H1 (cell line): ENCODE measurements around the gene SYNPR. TPM values are rescaled to one million over a fixed set of nuclear protein-coding genes. Genes with fewer than 3 reads are reported as not detected.

ENCODE experiments used
- CTCF ChIA-PET: fragments of 300-600 bp; sonication (Branson Sonifier 250); formaldehyde crosslinking; loops from one replicate; lab custom pipeline; 2021; ENCODE audit not compliant: partially characterized antibody; lab: Charles Lee
- POLR2A ChIA-PET: fragments of 300-600 bp; sonication (Branson Sonifier 250); formaldehyde crosslinking; loops from one replicate; lab custom pipeline; 2021; ENCODE audit warnings: inconsistent platforms; ENCODE audit not compliant: partially characterized antibody; lab: Charles Lee
- DNase-seq, 2 experiments: peaks; one replicate each; pipeline versions ENCODE4 v3.0.0 to v3.0.0-alpha.2; 2010 to 2022; ENCODE audit warnings: low spot score in 2 of 2, low read depth in 1 of 2, mixed read lengths in 1 of 2
- FAIRE-seq: peaks from 2 replicates; lab custom pipeline; 2011; peaks lifted over from hg19 to GRCh38; lab: Jason Lieb, UNC
- H2AFZ ChIP-seq: 2 replicates; pipeline ENCODE4 v1.8.1; 2012; ENCODE audit warnings: low read length, inconsistent platforms
- H2AK5ac ChIP-seq: 2 replicates; pipeline ENCODE4 v1.6.1; 2013; ENCODE audit warnings: low read depth, low read length
- H2BK120ac ChIP-seq: replicated peaks from 2 replicates; pipeline ENCODE3; 2013; ENCODE audit warnings: low read depth, low read length, inconsistent platforms
- H2BK12ac ChIP-seq: 2 replicates; pipeline ENCODE4 v1.6.1; 2013; ENCODE audit warnings: low read depth, low read length
- H2BK15ac ChIP-seq: 2 replicates; pipeline ENCODE4 v1.6.1; 2013; ENCODE audit warnings: low read length
- H2BK20ac ChIP-seq: 2 replicates; pipeline ENCODE4 v1.6.1; 2013; ENCODE audit warnings: low read length
- H2BK5ac ChIP-seq: 2 replicates; pipeline ENCODE4 v1.6.1; 2013; ENCODE audit warnings: low read depth, low read length
- H3K14ac ChIP-seq: 2 replicates; pipeline ENCODE4 v1.6.1; 2013; ENCODE audit warnings: inconsistent platforms; ENCODE audit not compliant: insufficient read length
- H3K18ac ChIP-seq: 2 replicates; pipeline ENCODE4 v1.6.1; 2013; ENCODE audit warnings: low read length; ENCODE audit errors: extremely low read depth
- H3K23ac ChIP-seq: 2 replicates; pipeline ENCODE4 v1.6.1; 2013; ENCODE audit warnings: inconsistent platforms; ENCODE audit not compliant: insufficient read length
- H3K23me2 ChIP-seq: 2 replicates; pipeline ENCODE4 v1.6.1; 2013; ENCODE audit warnings: low read depth, low read length
- H3K27ac ChIP-seq: 2 replicates; pipeline ENCODE4 v1.6.1; 2011; ENCODE audit warnings: low read depth, low read length, inconsistent platforms
- H3K27me3 ChIP-seq, 4 experiments: replicated peaks in 1 of 4; 1 replicate in 1 of 4; 2 replicates in 3 of 4; pipeline versions ENCODE4 v1.6.1 to v1.8.1; 2011 to 2013; ENCODE audit warnings: low read length in 3 of 4, mild to moderate bottlenecking in 3 of 4, inconsistent platforms in 2 of 4, mixed read lengths in 2 of 4, moderate library complexity in 1 of 4; ENCODE audit not compliant: control insufficient read depth in 3 of 4, insufficient read depth in 3 of 4; ENCODE audit errors: extremely low read depth in 1 of 4
- H3K36me3 ChIP-seq, 4 experiments: 2 replicates each; pipeline versions ENCODE4 v1.6.1 to v1.8.1; 2011 to 2013; ENCODE audit warnings: mild to moderate bottlenecking in 4 of 4, low read length in 3 of 4, moderate library complexity in 2 of 4, control low read depth in 1 of 4, inconsistent platforms in 1 of 4; ENCODE audit not compliant: insufficient read depth in 4 of 4, control insufficient read depth in 2 of 4
- H3K4ac ChIP-seq: replicated peaks from 2 replicates; pipeline ENCODE3; 2013; ENCODE audit warnings: low read length, low read depth, mixed read lengths, inconsistent platforms; ENCODE audit not compliant: insufficient read length
- H3K4me1 ChIP-seq, 4 experiments: replicated peaks in 1 of 4; 1 replicate in 1 of 4; 2 replicates in 3 of 4; pipeline versions ENCODE4 v1.6.1 to v1.8.1; 2011 to 2013; ENCODE audit warnings: low read length in 3 of 4, inconsistent platforms in 2 of 4, mixed read lengths in 1 of 4; ENCODE audit not compliant: insufficient read depth in 4 of 4, control insufficient read depth in 3 of 4
- H3K4me2 ChIP-seq, 2 experiments: 2 replicates each; pipeline versions ENCODE4 v1.6.1 to v1.8.1; 2011 to 2013; ENCODE audit warnings: low read depth in 2 of 2, low read length in 2 of 2, control low read depth in 1 of 2, inconsistent platforms in 1 of 2, mild to moderate bottlenecking in 1 of 2; ENCODE audit not compliant: insufficient read depth in 1 of 2
- H3K4me3 ChIP-seq, 4 experiments: fragments of 200-600, 300-600 bp in 1 of 4; sonication (generic), shearing (Covaris generic), sonication (Bioruptor Twin) in 1 of 4; 2 replicates each; pipeline versions ENCODE4 v1.5.1 to v1.8.1; 2011 to 2016; ENCODE audit warnings: low read length in 4 of 4, low read depth in 3 of 4, control low read depth in 2 of 4, inconsistent platforms in 2 of 4, mild to moderate bottlenecking in 2 of 4, mixed read lengths in 1 of 4, moderate library complexity in 1 of 4; ENCODE audit not compliant: insufficient read depth in 2 of 4; ENCODE audit errors: extremely low read depth in 1 of 4
- H3K56ac ChIP-seq: replicated peaks from 2 replicates; pipeline ENCODE3; 2013; ENCODE audit warnings: low read depth, mild to moderate bottlenecking, mixed read lengths, low read length, inconsistent platforms; ENCODE audit not compliant: insufficient read length
- H3K79me1 ChIP-seq: 2 replicates; pipeline ENCODE4 v1.6.1; 2013; ENCODE audit warnings: low read depth, low read length, control low read depth
- H3K79me2 ChIP-seq, 2 experiments: 2 replicates each; pipeline versions ENCODE4 v1.6.1 to v1.8.1; 2012 to 2013; ENCODE audit warnings: low read length in 2 of 2, mild to moderate bottlenecking in 2 of 2, inconsistent platforms in 1 of 2; ENCODE audit not compliant: insufficient read depth in 2 of 2, control insufficient read depth in 1 of 2
- H3K9ac ChIP-seq, 4 experiments: replicated peaks in 1 of 4; 1 replicate in 1 of 4; 2 replicates in 3 of 4; pipeline versions ENCODE4 v1.6.1 to v1.8.1; 2011 to 2013; ENCODE audit warnings: low read depth in 3 of 4, low read length in 3 of 4, control low read depth in 2 of 4, mild to moderate bottlenecking in 2 of 4, moderate library complexity in 2 of 4, inconsistent platforms in 1 of 4; ENCODE audit errors: extremely low read depth in 1 of 4
- H3K9me3 ChIP-seq, 2 experiments: 2 replicates each; pipeline versions ENCODE4 v1.6.1 to v1.8.1; 2012 to 2013; ENCODE audit warnings: mild to moderate bottlenecking in 2 of 2, moderate library complexity in 2 of 2, control low read depth in 1 of 2, inconsistent platforms in 1 of 2, low read depth in 1 of 2, low read length in 1 of 2, mixed read lengths in 1 of 2; ENCODE audit not compliant: insufficient read depth in 2 of 2
- H4K20me1 ChIP-seq, 2 experiments: replicated peaks in 1 of 2; 2 replicates each; pipeline versions ENCODE3 to v1.8.1; 2011 to 2013; ENCODE audit warnings: inconsistent platforms in 2 of 2, low read length in 2 of 2, mild to moderate bottlenecking in 1 of 2; ENCODE audit not compliant: insufficient read depth in 2 of 2, control insufficient read depth in 1 of 2
- H4K5ac ChIP-seq: 2 replicates; pipeline ENCODE4 v1.6.1; 2013; ENCODE audit warnings: low read length, low read depth, mixed read lengths, inconsistent platforms; ENCODE audit not compliant: insufficient read length
- H4K8ac ChIP-seq: 2 replicates; pipeline ENCODE4 v1.8.0; 2013; ENCODE audit warnings: mild to moderate bottlenecking, moderate library complexity, low read length, inconsistent platforms; ENCODE audit not compliant: insufficient read depth; ENCODE audit errors: extremely low read depth
- H4K91ac ChIP-seq: replicated peaks from 2 replicates; pipeline ENCODE3; 2013; ENCODE audit warnings: low read length, mixed read lengths, inconsistent platforms; ENCODE audit not compliant: insufficient read length
- CTBP2 ChIP-seq: IDR thresholded peaks from 2 replicates; pipeline ENCODE4 v1.7.0; 2011; ENCODE audit warnings: borderline replicate concordance, mild to moderate bottlenecking, moderate library complexity, mixed read lengths, low read length; ENCODE audit not compliant: insufficient read depth, insufficient read length
- NRF1 ChIP-seq: IDR thresholded peaks from 2 replicates; pipeline ENCODE4 v1.6.1; 2011; ENCODE audit warnings: mild to moderate bottlenecking, low read depth, low read length, improper control_type of control experiment
- RAD21 ChIP-seq, 2 experiments: IDR thresholded peaks in 1 of 2; conservative IDR thresholded peaks in 1 of 2; 2 replicates each; pipeline ENCODE4 v1.6.1; 2011; ENCODE audit warnings: low read depth in 2 of 2, low read length in 2 of 2, improper control_type of control experiment in 1 of 2, inconsistent platforms in 1 of 2, mild to moderate bottlenecking in 1 of 2, moderate library complexity in 1 of 2
- RBBP5 ChIP-seq: IDR thresholded peaks from 2 replicates; pipeline ENCODE4 v1.7.1; 2012; ENCODE audit warnings: low read depth, mild to moderate bottlenecking, inconsistent platforms, low read length, moderate library complexity, borderline replicate concordance
- SIN3A ChIP-seq, 2 experiments: IDR thresholded peaks in 1 of 2; conservative IDR thresholded peaks in 1 of 2; 2 replicates each; pipeline ENCODE4 v1.6.1; 2011 to 2012; ENCODE audit warnings: low read length in 2 of 2, improper control_type of control experiment in 1 of 2, low read depth in 1 of 2, mild to moderate bottlenecking in 1 of 2
- SIX5 ChIP-seq: IDR thresholded peaks from 2 replicates; pipeline ENCODE4 v1.6.1; 2011; ENCODE audit warnings: mild to moderate bottlenecking, low read depth, low read length
- SP1 ChIP-seq: IDR thresholded peaks from 2 replicates; pipeline ENCODE4 v1.6.1; 2011; ENCODE audit warnings: low read depth, low read length
- TAF1 ChIP-seq: IDR thresholded peaks from 2 replicates; pipeline ENCODE4 v1.6.1; 2011; ENCODE audit warnings: mild to moderate bottlenecking, low read depth, low read length
- WGBS, 2 experiments: shearing (Covaris generic) in 1 of 2; methylation state at CpG; one replicate each; pipeline versions ENCODE4 v1.1.6 to v1.1.7; 2013 to 2015; ENCODE audit warnings: low lambda C conversion rate in 2 of 2, mixed read lengths in 2 of 2, inconsistent platforms in 1 of 2, low coverage in 1 of 2, missing lambda C conversion rate in 1 of 2; ENCODE audit not compliant: insufficient replicate concordance in 2 of 2, insufficient coverage in 1 of 2, insufficient read length in 1 of 2; ENCODE audit errors: extremely low coverage in 1 of 2, missing lambda C conversion rate in 1 of 2; 5-methylcytosine and 5-hydroxymethylcytosine counted together
- polyA plus RNA-seq, 7 experiments: library from polyadenylated mRNA; depleted of rRNA in 3 of 7; stranded (reverse) in 5 of 7; unstranded in 2 of 7; fragments of >200 nt in 5 of 7; fragments of 200-250 nt in 2 of 7; gene quantifications; 1 replicate in 5 of 7; 2 replicates in 1 of 7; 4 replicates in 1 of 7; pipeline versions ENCODE4 v1.2.1 to v1.2.3, GENCODE V29; 2011 to 2013; ENCODE audit warnings: missing spikeins in 2 of 7, mixed read lengths in 2 of 7
- total RNA-seq: library from RNA; stranded (reverse); fragmentation: NEBNext Ultra II Directional; extraction: Animal tissue kit (Norgen Biotek cat#: 25700); gene quantifications from 2 replicates; pipeline ENCODE4 v1.2.1, GENCODE V29; 2021
- TF ChIP-seq, protein P1 (sequence below), 3 experiments: IDR thresholded peaks; 1 replicate in 2 of 3; 2 replicates in 1 of 3; pipeline versions ENCODE4 v1.5.1 to v1.6.1; 2011; ENCODE audit warnings: low read length in 3 of 3, mild to moderate bottlenecking in 3 of 3, inconsistent platforms in 2 of 3, low read depth in 1 of 3, moderate library complexity in 1 of 3; ENCODE audit not compliant: insufficient read depth in 1 of 3; ENCODE audit errors: control extremely low read depth in 1 of 3

The SYNPR gene
- total and polyA plus RNA-seq, 2 of the 8 experiments (the other 6 are each of a cell fraction or from before 2014, with no cell fraction given): 0.39 to 0.99 TPM

DNA sequence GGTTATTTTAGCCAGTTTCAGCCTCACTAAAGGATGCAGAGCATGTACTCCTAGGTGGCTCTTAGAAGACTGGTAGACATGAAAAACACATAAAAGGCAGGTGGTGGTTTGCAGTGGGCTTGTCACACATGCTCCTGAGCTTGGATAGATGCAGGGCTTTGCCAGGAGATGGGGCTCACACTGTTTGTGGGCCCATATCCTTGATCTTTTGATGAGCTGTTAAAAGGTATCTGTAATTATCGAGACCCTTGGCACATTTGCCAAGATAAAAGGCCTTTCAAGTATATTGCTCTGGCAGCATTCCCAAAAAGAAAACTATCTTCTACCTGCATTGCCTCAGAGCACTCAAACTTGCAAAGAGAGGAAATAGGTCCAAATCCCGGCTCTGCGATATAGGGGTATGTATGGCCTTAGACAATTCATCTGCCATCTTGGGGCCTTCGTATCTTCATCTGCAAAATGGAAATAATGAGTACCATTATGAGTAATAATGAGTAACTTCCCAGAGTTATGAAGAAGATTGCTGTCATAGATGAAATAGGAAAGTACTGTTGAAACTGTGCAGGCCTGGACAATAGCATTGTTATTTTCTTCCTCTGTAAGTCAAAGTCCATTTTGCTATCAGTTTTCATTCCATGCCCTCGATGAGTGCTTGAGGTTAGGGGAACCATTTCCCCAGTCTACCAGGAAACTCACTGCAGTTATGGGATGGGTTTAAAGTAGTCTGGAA lies 172.7 kb downstream of the SYNPR start:
- no peaks in the 10 kb centered on the region for H4K20me1 ChIP-seq
- no peak overlapping the region for H3K18ac ChIP-seq
- H3K4me3 ChIP-seq: no peak overlapping the region
- DNase-seq (no peak), FAIRE-seq (no peak)
- no peak overlapping the region for H2BK5ac ChIP-seq
- ChIA-PET CTCF (interaction anchor here (0.7 to 2.0 kb wide), 14 partner anchors 8 to 367 kb away, joined by 3 to 6 read pairs (median 4); no protein-coding TSS in a partner anchor), POLR2A (no interaction called here)
- no peak overlapping the region for H3K14ac ChIP-seq
- H4K91ac ChIP-seq: no peak overlapping the region
- H3K79me1 ChIP-seq: no peaks in the 10 kb centered on the region
- no peak overlapping the region for H3K9ac ChIP-seq
- TF ChIP-seq TAF1 (no peak), SIN3A (conservative IDR thresholded peaks at IDR 0.05 in 1 of 2, IDR thresholded peaks at IDR 0.05 in 1 of 2; ENCODE audit: low read depth in 1 of 2, low read length in 2 of 2) (no peak), RBBP5 (no peak), SP1 (no peak), RAD21 (IDR thresholded peaks at IDR 0.05 in 1 of 2, conservative IDR thresholded peaks at IDR 0.05 in 1 of 2; ENCODE audit: low read depth in 2 of 2, low read length in 2 of 2) (peak; percentile 38 to 57; a peak in 3 of 4 replicates), NRF1 (no peak), SIX5 (no peak), CTBP2 (no peak)
- TF ChIP-seq, protein P1, sequence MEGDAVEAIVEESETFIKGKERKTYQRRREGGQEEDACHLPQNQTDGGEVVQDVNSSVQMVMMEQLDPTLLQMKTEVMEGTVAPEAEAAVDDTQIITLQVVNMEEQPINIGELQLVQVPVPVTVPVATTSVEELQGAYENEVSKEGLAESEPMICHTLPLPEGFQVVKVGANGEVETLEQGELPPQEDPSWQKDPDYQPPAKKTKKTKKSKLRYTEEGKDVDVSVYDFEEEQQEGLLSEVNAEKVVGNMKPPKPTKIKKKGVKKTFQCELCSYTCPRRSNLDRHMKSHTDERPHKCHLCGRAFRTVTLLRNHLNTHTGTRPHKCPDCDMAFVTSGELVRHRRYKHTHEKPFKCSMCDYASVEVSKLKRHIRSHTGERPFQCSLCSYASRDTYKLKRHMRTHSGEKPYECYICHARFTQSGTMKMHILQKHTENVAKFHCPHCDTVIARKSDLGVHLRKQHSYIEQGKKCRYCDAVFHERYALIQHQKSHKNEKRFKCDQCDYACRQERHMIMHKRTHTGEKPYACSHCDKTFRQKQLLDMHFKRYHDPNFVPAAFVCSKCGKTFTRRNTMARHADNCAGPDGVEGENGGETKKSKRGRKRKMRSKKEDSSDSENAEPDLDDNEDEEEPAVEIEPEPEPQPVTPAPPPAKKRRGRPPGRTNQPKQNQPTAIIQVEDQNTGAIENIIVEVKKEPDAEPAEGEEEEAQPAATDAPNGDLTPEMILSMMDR (IDR thresholded peaks at IDR 0.05; ENCODE audit: control extremely low read depth in 1 of 3, insufficient read depth in 1 of 3, low read depth in 1 of 3, low read length in 3 of 3): peak; percentile 29 to 34 (median 33)
- no peak overlapping the region for H3K23ac ChIP-seq
- no peak overlapping the region for H3K27ac ChIP-seq
- H4K8ac ChIP-seq: no peak overlapping the region
- peaks cover 0 to 3% (median under 1%) of the 10 kb centered on the region in 4 experiments; a peak in 2 of 7 replicates for H3K4me1 ChIP-seq
- H2BK20ac ChIP-seq: no peak overlapping the region
- no peaks in the 10 kb centered on the region for H3K36me3 ChIP-seq
- H3K23me2 ChIP-seq: no peaks in the 10 kb centered on the region; the same call in 1 of the 2 replicates
- no peak overlapping the region for H3K56ac ChIP-seq
- H3K4me2 ChIP-seq: no peak overlapping the region
- WGBS, 2 experiments: 94% methylated on average over 5 of the region's 5 CpGs; no CpG with 5 or more reads in 1 of the 2 experiments
- no peak overlapping the region for H2AK5ac ChIP-seq
- no peak overlapping the region for H4K5ac ChIP-seq
- no peak overlapping the region for H3K4ac ChIP-seq
- H2BK15ac ChIP-seq: no peak overlapping the region; the same call in 1 of the 2 replicates
- no peak overlapping the region for H2BK12ac ChIP-seq
- no peaks in the 10 kb centered on the region for H3K9me3 ChIP-seq
- H3K79me2 ChIP-seq: no peaks in the 10 kb centered on the region
- no peak overlapping the region for H2BK120ac ChIP-seq
- H3K27me3 ChIP-seq: no peaks in the 10 kb centered on the region
- H2AFZ ChIP-seq: no peak overlapping the region
